Measurements from ENCODE around the gene CD300A. TPM values are rescaled to one million over a fixed set of nuclear protein-coding genes. Genes with fewer than 3 reads are reported as not detected.

The CD300A gene
- total and polyA plus RNA-seq, 2 donors (not counting 1 experiment from before 2014, with no cell fraction given), result 2.4 to 5.7 TPM

DNA sequence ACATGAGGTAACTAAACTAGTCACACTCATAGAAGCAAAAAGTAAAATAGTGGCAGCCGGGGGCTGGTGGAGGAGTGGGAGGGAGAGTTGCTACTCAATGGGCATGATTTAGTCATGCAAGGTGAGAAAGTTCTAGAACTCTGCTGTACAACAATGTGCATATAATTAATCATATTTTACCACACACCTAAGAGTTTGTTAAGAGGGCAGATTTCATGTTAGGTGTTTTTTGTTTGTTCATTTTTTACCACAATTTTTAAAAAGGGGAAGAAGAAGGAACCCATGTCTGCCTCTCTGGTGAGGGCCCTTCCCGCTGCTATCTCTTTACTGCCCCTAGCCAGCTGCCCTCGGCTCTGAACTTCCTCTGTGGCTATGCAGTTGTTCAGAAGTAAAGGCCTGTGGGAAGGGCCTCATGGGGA, 53.6 kb downstream of the CD300A start:
- no peaks in the 10 kb centered on the region for H3K9me3 Mint-ChIP-seq (ENCODE audit: insufficient read depth)
- H3K27me3 Mint-ChIP-seq, result peaks cover 18% of the 10 kb centered on the region
- Histone ChIP-seq H2AFZ (ENCODE audit: insufficient read depth, low read depth, low read length, poor library complexity, severe bottlenecking) (no peak overlapping the region), H3K4me3 (ENCODE audit: control extremely low read depth in 1 of 5, extremely low read depth in 1 of 5, insufficient read depth in 1 of 5, low read depth in 2 of 5, low read length in 4 of 5) (no peak overlapping the region), H3K79me2 (ENCODE audit: control insufficient read depth, insufficient read depth, low read length) (no peaks in the 10 kb centered on the region), H3K9ac (ENCODE audit: low read length) (no peak overlapping the region), H3K27ac (ENCODE audit: low read length in 2 of 2) (peak overlapping the region; percentile 24 to 60), H3K9me3 (ENCODE audit: control extremely low read depth in 1 of 3, control insufficient read depth in 2 of 3, insufficient read depth in 1 of 3, low read length in 2 of 3) (peaks cover 0 to 6% (median 0%) of the 10 kb centered on the region in 3 donors), H3K36me3 (replicated peaks in 1 of 2; ENCODE audit: control extremely low read depth in 1 of 2, control insufficient read depth in 1 of 2, extremely low read depth in 1 of 2, insufficient read depth in 2 of 2, low read length in 1 of 2) (no peaks in the 10 kb centered on the region), H3K27me3 (replicated peaks in 1 of 4; ENCODE audit: control extremely low read depth in 1 of 4, control insufficient read depth in 3 of 4, insufficient read depth in 4 of 4, low read length in 3 of 4) (peaks cover 0 to 3% (median 1%) of the 10 kb centered on the region in 4 experiments), H4K20me1 (ENCODE audit: control insufficient read depth, insufficient read depth, low read length, poor library complexity, severe bottlenecking) (no peaks in the 10 kb centered on the region), H3K4me1 (ENCODE audit: control insufficient read depth in 2 of 2, insufficient read depth in 2 of 2, low read length in 2 of 2) (peaks cover 22 to 25% of the 10 kb centered on the region in 2 donors), H3K4me2 (replicated peaks; ENCODE audit: low read depth, low read length, poor library complexity, severe bottlenecking) (peak overlapping the region; percentile 28)
- peaks cover 16% of the 10 kb centered on the region for H3K4me1 Mint-ChIP-seq
- DNase-seq, result peak; percentile 66
- peak; percentile 58 for ATAC-seq (ENCODE audit: low read depth)
- no peak overlapping the region for H3K27ac Mint-ChIP-seq
- no peak overlapping the region for H3K4me3 Mint-ChIP-seq
- WGBS (ENCODE audit: insufficient coverage), result no CpG with 5 or more reads among the region's 3 CpGs
- CTCF ChIA-PET, result interaction anchor here (0.6 to 1.0 kb wide), 2 partner anchors 12 to 1558 kb away, joined by 3 read pairs; no protein-coding TSS in a partner anchor
- TF ChIP-seq CTCF (IDR thresholded peaks at IDR 0.05) (no peak), EZH2 (IDR thresholded peaks at IDR 0.05; ENCODE audit: borderline replicate concordance, insufficient read depth, low read depth, low read length, poor library complexity, severe bottlenecking) (no peak)
- intact Hi-C loops (cut with micrococcal nuclease), result no loop called here
- POLR2A ChIA-PET, result no interaction called here

- H3K4me3 ChIP-seq (ENCODE audit: control extremely low read depth in 1 of 5, extremely low read depth in 1 of 5, insufficient read depth in 1 of 5, low read depth in 2 of 5, low read length in 4 of 5), result no peak overlapping the region
- H3K4me3 Mint-ChIP-seq, result no peak overlapping the region
- ATAC-seq (ENCODE audit: low read depth) (no peak), DNase-seq (no peak)
- peaks cover 0 to 3% (median 1%) of the 10 kb centered on the region in 4 experiments for H3K27me3 ChIP-seq (replicated peaks in 1 of 4; ENCODE audit: control extremely low read depth in 1 of 4, control insufficient read depth in 3 of 4, insufficient read depth in 4 of 4, low read length in 3 of 4)
- ChIA-PET CTCF (interaction anchor here (0.6 to 1.0 kb wide), 2 partner anchors 11 to 1557 kb away, joined by 3 read pairs; no protein-coding TSS in a partner anchor), POLR2A (no interaction called here)
- H3K4me2 ChIP-seq (replicated peaks; ENCODE audit: low read depth, low read length, poor library complexity, severe bottlenecking), result no peak overlapping the region
- no peaks in the 10 kb centered on the region for H3K9me3 Mint-ChIP-seq (ENCODE audit: insufficient read depth)
- no peak overlapping the region for H3K9ac ChIP-seq (ENCODE audit: low read length)
- H3K36me3 ChIP-seq (replicated peaks in 1 of 2; ENCODE audit: control extremely low read depth in 1 of 2, control insufficient read depth in 1 of 2, extremely low read depth in 1 of 2, insufficient read depth in 2 of 2, low read length in 1 of 2), result no peaks in the 10 kb centered on the region
- H3K79me2 ChIP-seq (ENCODE audit: control insufficient read depth, insufficient read depth, low read length), result no peaks in the 10 kb centered on the region
- H3K27ac Mint-ChIP-seq, result no peak overlapping the region
- peaks cover 16% of the 10 kb centered on the region for H3K4me1 Mint-ChIP-seq
- peak overlapping the region in 1 of 2 donors; percentile 60 for H3K27ac ChIP-seq (ENCODE audit: low read length in 2 of 2)
- H3K9me3 ChIP-seq (ENCODE audit: control extremely low read depth in 1 of 3, control insufficient read depth in 2 of 3, insufficient read depth in 1 of 3, low read length in 2 of 3), result peaks cover 0 to 5% (median 0%) of the 10 kb centered on the region in 3 donors
- intact Hi-C loops (cut with micrococcal nuclease), result no loop called here
- peaks cover 18% of the 10 kb centered on the region for H3K27me3 Mint-ChIP-seq
- H4K20me1 ChIP-seq (ENCODE audit: control insufficient read depth, insufficient read depth, low read length, poor library complexity, severe bottlenecking), result no peaks in the 10 kb centered on the region
- H2AFZ ChIP-seq (ENCODE audit: insufficient read depth, low read depth, low read length, poor library complexity, severe bottlenecking), result no peak overlapping the region
- 93% methylated on average over 13 of the region's 21 CpGs for WGBS (ENCODE audit: insufficient coverage)
- peaks cover 22 to 25% of the 10 kb centered on the region in 2 donors for H3K4me1 ChIP-seq (ENCODE audit: control insufficient read depth in 2 of 2, insufficient read depth in 2 of 2, low read length in 2 of 2)
- TF ChIP-seq EZH2 (IDR thresholded peaks at IDR 0.05; ENCODE audit: borderline replicate concordance, insufficient read depth, low read depth, low read length, poor library complexity, severe bottlenecking) (no peak), CTCF (IDR thresholded peaks at IDR 0.05) (no peak)
Observed at GRCh38 chr17:74520790-74521480, 54.5 kb downstream of the CD300A start.

Measured in B cell (primary cell).